Measurements from ENCODE around the gene PIGZ.

Gene PIGZ

DNA sequence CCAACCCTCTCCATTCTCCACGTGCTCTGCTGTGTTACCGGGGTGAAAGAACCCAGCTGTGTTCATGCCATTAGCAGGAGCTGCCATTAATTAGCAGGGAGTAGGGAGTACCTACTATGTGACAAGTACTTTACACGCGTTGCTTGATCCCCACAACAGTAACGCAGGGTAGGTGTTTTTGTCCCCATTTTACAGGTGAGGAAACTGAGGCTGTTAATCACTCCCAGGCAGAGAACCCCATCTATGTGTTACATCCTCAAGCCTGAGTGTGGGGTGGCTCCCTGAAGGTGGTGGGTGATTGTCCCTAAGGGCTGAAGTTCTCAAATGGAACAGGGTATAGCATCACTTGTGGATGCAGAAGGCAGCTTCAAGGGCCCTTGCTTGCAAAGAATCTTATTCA is 38.2 kb upstream of the PIGZ start:
- TF ChIP-seq, protein P1, sequence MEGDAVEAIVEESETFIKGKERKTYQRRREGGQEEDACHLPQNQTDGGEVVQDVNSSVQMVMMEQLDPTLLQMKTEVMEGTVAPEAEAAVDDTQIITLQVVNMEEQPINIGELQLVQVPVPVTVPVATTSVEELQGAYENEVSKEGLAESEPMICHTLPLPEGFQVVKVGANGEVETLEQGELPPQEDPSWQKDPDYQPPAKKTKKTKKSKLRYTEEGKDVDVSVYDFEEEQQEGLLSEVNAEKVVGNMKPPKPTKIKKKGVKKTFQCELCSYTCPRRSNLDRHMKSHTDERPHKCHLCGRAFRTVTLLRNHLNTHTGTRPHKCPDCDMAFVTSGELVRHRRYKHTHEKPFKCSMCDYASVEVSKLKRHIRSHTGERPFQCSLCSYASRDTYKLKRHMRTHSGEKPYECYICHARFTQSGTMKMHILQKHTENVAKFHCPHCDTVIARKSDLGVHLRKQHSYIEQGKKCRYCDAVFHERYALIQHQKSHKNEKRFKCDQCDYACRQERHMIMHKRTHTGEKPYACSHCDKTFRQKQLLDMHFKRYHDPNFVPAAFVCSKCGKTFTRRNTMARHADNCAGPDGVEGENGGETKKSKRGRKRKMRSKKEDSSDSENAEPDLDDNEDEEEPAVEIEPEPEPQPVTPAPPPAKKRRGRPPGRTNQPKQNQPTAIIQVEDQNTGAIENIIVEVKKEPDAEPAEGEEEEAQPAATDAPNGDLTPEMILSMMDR (conservative IDR thresholded peaks at IDR 0.05; ENCODE audit: control insufficient read depth, insufficient read depth, low read depth, low read length): no peak
- DNase-seq (ENCODE audit: low read depth): no peak
- no peak overlapping the region for H3K4me3 ChIP-seq (ENCODE audit: control insufficient read depth, low read depth, low read length)

DNA sequence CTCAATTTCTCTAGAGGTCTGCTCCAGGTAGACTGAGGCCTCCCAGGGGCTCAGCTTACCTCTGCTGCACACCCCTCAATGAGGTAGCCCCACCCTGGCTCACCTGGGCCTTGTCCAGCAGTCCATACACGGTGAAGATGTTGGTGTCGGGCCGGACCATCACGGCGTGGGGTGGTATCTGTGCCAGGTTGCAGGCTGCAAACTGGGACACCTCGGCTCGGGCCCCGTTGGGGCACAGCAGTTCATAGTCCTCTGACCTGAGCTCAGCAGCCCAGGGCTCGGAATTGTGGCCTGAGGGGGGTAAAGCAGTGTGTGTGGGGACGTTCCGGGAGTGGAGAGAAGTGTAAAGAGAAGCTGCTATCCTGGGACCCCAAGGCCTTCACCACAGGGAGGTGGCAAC is 37.8 kb upstream of the PIGZ start:
- DNase-seq (ENCODE audit: low read depth): no peak

DNA sequence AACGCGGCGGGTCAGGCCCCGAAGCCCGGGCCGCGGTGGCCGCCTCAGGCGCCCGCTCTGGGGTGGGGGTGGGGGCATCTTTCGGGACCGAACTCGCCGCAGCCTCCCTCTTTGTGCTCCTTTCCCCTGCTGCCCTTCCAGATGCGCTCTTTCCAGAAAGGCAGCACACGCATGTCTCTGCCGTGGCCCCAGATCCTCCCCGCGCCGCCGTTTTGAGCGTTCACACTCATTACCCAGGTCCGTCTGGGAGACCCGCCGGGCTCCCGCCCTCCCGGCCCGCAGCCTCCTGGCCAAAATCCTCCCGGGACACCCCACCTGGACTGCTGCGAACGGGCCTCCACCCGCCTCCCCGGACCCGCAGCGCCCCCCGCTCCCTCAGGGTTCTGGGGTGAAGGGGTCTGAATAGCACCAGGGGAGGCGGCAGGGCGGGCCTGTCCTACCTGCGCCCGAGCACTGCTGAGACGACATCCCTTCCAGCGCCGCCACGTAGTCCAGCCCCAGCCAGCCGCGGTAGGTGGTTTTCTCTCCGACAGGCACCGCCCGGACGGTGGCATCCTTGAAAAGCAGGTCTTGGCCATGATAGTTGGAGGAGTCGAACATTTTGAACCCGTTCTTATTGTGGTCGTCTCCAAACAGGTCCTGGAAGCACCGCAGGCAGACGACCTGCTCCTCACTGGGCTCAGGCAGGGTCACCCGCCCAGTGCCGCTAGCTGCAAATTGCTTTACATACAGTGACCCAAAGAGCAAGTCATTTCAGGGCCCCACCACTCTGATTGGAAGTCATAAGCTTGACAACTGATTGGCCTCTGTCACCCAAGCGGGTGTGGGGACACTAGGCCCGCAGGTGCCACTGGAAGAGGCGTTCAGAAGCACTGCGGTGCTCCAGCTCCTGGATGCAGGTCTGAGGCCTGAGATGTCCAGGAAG is 35.1 kb upstream of the PIGZ start:
- DNase-seq (ENCODE audit: low read depth): peak; percentile 9
- TF ChIP-seq, protein P1 (conservative IDR thresholded peaks at IDR 0.05; ENCODE audit: control insufficient read depth, insufficient read depth, low read depth, low read length): no peak

More for the DNA sequence above, 37.8 kb upstream of the PIGZ start:
- TF ChIP-seq, protein P1 (conservative IDR thresholded peaks at IDR 0.05; ENCODE audit: control insufficient read depth, insufficient read depth, low read depth, low read length): no peak
- no peak overlapping the region for H3K4me3 ChIP-seq (ENCODE audit: control insufficient read depth, low read depth, low read length)

DNA sequence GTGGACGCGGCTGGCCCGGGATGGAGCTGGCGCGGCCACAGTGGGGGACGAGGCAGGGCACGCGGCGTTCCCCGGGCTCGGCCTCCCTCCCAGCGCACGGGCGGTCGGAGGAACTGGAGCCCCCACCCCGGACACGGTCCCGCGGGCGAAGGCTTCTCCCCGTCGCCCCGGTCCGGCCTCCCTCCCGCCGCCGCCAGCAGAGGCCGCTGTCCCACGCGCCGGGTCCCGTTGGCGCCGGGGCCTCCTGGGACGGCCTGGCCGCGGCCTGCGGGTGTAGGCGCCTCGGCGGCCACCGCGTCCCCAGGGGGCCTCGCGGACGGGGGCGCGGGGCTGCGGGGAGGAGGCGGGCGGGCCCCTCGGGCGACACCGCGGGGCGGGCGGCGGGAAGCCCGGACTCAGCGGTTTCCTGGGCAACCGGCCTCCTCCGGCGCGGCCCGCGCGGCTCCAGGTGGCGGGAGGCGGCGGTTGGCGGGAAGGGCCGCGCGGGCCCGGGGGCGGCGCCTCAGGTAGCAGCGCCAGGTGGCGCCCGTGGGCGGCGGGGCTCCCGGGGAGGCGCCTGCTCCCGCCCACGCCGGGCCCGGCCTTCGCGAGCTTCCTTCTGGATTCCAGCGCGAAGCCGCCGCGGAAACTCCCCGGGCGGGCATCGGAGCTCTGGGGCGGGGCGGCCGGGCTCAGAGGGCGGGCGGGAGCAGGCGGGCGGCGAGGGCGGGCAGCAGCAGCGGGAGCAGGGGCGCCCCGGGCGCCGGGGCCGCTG is 34.2 kb upstream of the PIGZ start:
- peak; percentile 43 for DNase-seq (ENCODE audit: low read depth)
- TF ChIP-seq, protein P1 (conservative IDR thresholded peaks at IDR 0.05; ENCODE audit: control insufficient read depth, insufficient read depth, low read depth, low read length): no peak
- peak overlapping the region; percentile 55 for H3K4me3 ChIP-seq (ENCODE audit: control insufficient read depth, low read depth, low read length)

More for the DNA sequence above, 35.1 kb upstream of the PIGZ start:
- H3K4me3 ChIP-seq (ENCODE audit: control insufficient read depth, low read depth, low read length): peak overlapping the region; percentile 55

DNA sequence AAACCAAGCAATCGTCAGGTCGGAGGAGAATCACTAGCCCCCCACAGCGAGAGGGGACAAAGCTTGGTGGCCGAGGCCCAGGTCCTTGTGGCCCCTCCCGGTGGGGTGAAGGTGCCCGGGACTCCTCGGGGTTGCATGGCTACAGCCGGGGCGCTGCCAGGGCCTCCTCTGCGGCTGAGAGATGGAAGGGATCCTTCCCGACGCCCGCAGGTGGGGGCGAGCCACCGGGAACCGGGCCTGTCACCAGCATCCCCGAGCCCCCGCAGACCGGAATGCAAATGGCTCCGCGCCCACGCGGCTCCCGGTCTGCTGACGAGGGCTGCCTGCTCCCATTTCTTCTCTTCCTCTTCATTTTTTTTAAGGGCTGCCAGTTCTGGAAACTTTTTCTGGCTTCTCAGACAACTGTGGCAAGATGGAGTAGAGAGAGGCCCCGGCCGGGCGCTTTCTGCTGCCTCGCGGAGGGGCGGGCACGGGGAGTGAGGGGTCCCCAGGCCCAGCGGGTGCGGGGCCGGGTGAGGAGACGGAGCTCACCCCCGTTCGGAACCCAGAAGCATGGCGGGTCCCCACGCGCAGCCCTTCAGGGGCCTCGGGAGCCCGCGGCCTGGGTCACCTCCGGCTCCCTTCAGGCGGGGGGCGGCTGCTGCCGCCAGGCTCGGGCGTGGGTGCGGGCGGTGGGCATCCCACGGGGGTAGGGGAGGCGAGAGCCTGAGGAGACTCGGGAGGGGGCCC is 33.5 kb upstream of the PIGZ start:
- peak; percentile 11 for DNase-seq (ENCODE audit: low read depth)
- TF ChIP-seq, protein P1 (conservative IDR thresholded peaks at IDR 0.05; ENCODE audit: control insufficient read depth, insufficient read depth, low read depth, low read length): no peak
- H3K4me3 ChIP-seq (ENCODE audit: control insufficient read depth, low read depth, low read length): peak overlapping the region; percentile 33
